CD1c-positive myeloid dendritic cell (primary cell): ENCODE results near the gene TMEM131.
"Not testable (repeated sequence)": the region's sequence is repeated elsewhere in the genome, so short reads cannot be mapped to it uniquely, and the experiment has no call there.

Experiments
- DNase-seq: peaks from one replicate; pipeline ENCODE4 v3.0.0-alpha.2; 2016; ENCODE audit errors: extremely low spot score

The TMEM131 gene

GRCh38 chr2:97995734-97996624, at the start of gene TMEM131:
Gene TMEM131, minus strand, starts transcription at chr2:97995948. Its CDS starts 286 bp downstream, at chr2:97995662.
- DNase-seq = peak; percentile 96

- not testable (repeated sequence) for DNase-seq
Observed at GRCh38 chr2:98044730-98045129, 49.0 kb upstream of the TMEM131 start.

DNA sequence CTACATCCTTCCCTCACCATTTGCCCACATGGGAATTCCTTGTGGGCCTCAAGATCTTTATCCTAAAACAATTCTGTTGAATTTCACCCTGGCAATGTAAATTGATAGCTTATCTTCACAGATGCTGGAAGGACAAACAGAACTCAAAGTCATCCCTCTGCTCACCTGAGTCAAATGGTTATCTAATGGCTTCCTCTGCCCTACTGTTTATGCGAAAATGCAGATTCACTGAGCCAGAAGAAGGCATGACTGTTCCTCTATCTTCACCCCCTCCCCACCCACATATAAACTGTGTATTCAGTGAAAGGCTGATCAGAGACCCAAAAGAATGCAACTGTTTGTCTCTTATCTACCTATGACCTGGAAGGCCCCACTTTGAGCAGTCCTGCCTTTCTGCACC, 47.4 kb upstream of the TMEM131 start:
- DNase-seq = no peak

DNA sequence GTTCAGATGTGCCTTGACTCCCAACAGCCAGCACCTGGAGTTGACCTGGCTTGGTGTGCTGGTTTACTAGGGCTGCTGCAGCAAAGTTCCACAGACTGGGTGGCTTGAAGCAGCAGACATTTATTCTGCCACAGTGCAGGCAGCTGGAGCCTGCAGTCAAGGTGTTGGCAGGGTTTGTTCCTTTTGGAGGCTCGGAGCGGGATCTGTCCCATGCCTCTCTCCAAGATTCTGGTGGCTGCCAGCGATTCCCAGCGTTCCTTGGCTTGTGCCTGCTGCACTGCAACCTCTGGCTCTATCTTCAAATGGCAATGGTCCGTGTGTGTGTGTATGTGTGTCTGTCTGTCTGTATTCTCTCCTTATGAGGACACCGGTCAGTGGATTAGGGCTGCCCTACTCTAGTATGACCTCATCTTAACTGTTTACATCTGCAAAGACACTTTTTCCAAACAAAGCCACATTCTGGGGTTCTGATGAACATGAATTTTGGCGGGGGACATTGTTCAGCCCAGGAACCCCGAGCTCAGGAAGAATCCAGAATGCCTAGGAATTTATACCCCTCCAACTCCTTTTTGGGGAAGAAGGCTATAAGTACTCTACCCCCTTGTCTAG, 44.7 kb upstream of the TMEM131 start:
- no peak for DNase-seq

DNA sequence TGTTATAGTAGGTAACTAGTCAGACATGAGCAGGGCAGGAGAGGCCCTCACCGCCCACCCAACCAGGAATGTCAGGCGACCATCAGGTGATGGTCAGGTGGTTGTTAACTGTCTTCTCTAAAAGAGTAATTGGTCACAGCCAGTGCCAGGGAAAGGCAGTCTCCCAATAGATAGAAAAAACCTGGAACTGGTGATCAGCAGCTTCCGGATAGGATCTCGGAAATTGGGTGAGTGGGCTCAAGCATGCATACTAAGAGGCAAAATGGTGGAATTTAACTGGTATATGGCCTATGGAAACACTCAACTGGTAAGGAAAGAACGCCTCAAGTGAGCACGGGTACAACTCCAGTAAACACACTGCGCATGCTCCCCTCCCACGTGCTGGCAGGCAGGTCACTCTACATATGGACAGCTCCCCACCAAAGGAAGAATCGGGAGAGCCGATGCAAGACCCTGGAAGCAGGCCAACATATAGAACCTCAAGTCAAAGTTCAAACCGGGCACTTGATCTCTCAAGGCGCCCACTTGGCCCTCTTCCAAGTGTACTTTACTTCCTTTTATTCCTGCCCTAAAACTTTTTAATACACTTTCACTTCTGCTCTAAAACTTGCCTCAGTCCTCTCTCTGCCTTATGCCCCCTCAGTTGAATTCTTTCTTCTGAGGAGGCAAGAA, 43.5 kb upstream of the TMEM131 start:
- DNase-seq = peak; percentile 91

- no peak for DNase-seq
Observed at GRCh38 chr2:98037666-98038336, 42.1 kb upstream of the TMEM131 start.

DNA sequence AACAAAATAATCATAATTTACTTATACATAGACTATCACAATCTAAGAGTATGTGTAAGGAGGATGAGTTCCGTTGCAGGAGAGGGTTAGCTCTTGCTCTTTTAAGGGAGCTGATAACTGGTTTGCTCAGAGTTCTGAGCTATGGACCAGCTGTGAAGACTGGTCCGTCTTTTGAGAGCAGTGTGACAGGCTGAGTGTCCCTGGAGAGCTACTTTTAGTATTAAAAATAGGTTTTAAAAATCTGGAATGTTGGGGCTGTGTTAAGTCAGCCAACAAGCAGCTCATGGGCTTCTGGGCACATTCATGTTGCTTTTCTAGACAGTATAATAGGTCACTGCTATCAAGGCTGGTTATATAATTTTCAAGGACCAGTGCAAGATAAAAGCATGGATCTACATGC, 41.5 kb upstream of the TMEM131 start:
- no peak for DNase-seq

DNA sequence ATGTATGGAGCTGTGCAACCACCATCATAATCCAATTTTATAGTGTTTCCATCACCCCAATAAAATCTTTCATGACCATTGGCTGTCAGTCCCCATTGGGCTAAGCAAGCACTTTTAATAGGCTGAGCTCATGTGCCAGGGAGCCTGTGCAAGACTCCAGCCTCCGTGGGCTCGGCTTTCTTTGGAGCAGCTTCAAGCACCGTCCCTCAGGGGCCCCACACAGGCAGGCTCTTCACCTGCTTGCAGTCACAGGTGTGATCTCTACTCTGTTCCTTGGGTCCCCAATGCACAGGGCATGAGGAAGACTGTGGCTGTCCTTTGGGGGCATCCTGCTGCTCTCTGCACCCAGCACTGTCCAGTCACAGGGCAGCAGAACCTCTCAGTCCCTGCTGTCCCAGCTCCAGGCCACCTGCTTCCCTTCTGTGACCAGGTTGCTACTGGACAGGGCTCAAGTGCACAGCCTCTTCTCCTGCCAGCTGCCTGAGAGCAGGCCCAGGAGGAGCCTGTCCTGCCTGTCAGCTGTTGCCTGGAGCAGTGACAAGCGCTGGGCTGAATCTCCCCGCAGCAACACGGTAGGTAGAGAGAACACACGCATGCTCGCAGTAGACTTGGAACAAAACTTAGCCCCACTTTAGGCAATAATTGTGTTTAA, 40.7 kb upstream of the TMEM131 start:
- no peak for DNase-seq

DNA sequence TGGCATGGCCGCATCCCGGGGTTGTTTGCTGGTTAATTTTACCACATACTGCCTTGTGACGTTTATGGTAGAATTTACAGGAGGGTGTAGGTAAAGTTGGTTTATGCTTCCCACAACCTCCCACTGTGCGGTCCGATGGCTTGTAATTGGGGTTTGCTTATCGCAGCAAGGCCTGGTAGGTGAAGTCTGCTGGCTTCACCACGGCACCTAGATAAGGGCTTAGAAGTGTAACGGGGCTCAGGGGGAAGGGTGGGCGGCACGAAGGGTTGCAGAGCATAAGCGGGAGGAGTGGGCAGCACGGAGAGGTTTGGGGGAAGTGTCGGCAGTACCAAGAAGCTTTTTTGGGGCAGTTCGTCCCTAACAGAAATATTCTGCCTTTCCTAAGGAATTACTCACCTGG, 39.0 kb upstream of the TMEM131 start:
- no peak for DNase-seq

GRCh38 chr2:98032086-98032485, 36.3 kb upstream of the TMEM131 start:
- no peak for DNase-seq

- DNase-seq = no peak
Observed at GRCh38 chr2:98029718-98030222, 34.0 kb upstream of the TMEM131 start.

DNA sequence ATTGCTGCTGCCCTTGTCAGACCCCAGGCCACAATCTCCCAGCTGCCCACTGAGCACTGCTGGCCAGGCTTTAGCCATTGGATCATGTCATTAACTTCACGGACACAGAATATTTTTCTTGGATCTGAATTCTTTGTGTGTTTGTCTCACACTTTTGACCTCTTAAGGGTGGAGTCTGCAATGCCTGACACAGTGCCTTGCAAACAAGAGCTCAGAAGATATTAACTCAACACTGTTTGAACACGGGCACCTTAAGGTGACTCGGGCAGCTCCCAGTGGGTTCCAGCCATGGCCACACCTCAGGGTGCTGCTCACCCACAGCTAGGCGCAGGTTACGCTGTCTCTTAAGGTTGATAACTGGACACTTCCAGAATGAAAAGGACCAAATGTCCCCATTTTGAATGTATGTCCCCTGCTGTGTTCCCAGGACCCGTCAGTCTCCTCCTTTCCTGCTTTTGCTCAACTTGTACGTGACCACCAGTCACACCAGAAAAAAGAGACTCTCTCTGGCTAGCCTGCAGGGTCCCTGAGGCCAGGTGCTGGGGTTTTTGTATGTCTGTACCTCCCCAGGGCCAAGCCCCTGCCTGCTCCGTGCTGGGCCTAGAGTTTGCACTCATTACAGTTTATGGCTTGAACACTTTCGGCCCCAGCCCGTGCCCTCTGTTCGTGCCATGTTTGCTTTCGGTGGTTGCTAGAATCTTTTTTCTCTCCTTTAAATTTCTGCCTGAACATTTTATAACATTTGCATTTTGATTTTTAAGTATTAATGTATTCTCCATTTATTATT, 33.4 kb upstream of the TMEM131 start:
- DNase-seq = no peak

DNA sequence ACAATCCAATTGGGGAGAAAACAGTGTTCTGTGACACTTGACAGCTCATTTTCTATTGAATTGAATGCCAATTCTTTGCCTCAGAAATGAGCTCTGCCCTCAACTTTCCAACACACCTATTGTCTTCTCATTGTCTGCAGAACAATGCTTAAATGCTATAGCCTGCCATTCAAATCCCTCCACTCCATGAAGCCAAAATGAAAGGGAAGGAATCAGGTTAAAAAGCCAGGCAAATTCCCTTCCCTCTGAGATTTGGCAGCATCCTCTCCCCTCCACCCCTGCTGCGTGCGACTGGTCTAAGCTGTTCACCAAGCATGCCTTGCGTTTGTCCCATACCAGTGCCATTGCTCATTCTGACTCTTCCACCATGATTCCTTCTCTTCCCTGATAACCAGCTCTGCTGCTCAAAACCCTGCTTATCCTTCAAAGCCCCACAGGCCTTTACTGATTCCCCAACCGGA, 32.4 kb upstream of the TMEM131 start:
- DNase-seq = no peak

- no peak for DNase-seq
Observed at GRCh38 chr2:98027538-98027937, 31.8 kb upstream of the TMEM131 start.

GRCh38 chr2:98026927-98027522, 31.3 kb upstream of the TMEM131 start:
- DNase-seq = peak; percentile 97

DNA sequence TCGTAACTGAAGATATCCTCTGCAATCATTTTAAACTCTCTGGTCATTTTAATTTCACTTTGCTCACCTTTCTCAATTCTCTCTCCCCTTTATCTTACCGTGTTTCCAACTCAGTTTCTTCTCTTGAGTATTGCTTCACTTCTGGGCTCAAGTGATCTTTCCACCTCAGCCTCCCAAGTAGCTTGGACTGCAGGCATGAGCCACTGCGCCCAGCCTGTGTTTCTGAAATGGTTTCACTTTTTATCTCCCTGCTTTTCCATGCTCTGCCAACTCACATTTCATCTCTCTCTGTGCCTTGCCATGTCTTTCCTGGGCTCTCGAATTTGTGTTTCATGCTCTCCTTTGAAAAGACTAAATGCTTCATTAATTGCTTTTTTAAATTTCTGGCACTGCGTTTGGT, 30.5 kb upstream of the TMEM131 start:
- peak; percentile 29 for DNase-seq

- no peak for DNase-seq
Observed at GRCh38 chr2:98025481-98026037, 29.8 kb upstream of the TMEM131 start.

DNA sequence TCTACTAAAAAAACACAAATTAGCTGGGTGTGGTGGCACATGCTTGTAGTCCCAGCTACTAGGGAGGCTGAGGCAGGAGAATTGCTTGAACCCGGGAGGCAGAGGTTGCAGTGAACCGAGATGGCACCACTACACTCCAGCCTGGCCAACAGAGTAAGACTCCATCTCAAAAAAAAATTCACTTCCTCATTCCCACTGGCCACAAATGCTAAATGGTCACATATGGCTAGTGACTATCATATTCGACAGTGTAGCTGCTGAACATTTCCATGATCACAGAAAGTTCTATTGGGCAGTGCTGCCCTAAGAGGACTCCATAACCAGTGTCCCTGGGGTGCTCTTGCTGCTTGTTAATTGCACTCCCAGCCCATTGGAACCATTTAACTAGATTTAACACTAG, 26.3 kb upstream of the TMEM131 start:
- peak; percentile 32 for DNase-seq

GRCh38 chr2:98020992-98021713, 25.4 kb upstream of the TMEM131 start:
- DNase-seq = peak; percentile 25
